Measurements from ENCODE around the gene MKNK2.
"Not testable (repeated sequence)": the region's sequence is repeated elsewhere in the genome, so short reads cannot be mapped to it uniquely, and the experiment has no call there.

MKNK2 gene

DNA sequence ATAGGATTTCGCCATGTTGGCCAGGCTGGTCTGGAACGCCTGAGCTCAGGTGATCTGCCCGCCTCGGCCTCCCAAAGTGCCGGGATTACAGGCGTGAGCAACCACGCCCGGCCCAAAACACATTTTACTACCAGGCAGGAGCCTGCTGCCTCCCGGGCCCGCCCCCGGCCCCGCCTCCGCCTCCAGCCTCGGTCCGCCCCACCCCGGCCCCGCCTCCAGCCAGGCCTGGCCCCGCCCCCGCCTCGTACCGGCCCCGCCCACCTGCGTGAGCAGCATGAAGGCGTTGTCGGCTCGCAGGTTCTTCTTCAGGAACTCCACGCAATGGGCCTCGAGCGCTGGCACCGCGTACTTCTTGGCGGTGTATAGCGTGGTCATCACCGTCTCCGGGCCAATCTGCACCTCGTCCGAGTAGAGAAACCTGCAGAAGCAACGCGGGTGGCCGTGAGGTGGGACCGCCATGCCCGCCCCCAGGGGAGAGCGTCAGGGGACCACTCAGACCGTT, 58.2 kb downstream of the MKNK2 start:
- peak; percentile 19 to 33 for DNase-seq (ENCODE audit: low read depth in 2 of 2)

DNA sequence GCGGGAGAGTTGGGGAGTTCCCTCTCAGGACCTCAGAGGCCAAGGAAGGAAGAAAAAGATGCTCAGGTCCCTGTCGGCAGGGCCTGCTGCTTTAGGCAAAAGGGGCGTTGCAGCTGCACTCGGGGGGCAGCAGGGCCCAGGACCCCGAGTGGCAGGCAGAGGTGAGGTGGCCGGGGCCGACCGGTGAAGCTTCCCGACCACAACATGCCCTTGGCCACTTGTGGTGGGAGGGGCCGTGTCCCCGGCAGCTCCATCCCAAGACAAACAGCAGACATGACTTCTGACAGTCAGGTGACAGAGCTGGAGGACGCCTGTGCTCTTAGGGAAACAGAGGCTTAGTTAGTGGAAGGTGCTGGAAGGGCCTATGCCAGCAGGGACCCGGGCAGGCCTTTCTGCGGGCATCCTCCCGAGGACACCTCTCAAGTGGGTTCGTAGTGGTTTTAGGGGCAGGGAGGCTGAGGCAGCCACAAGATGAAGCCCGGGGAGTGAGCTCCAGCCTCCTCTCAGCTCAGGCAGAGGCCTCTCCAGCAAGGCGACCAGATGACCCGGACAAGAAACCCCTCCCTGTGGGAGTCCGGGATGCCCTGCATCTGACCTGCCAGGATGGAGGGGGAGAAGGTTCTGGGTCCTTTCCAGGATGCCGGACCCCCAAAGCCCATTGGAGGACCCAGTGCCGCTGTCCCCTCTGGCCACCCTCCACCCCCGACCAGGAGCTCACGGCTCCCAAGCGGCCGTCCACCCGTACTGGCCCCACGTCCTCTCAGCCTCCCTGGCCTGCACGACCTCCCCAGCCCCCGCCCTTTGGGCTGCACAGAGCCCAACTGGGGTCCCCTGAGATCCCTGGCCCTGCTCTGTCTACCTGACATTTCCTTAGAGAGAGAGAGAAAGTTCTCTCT, 59.8 kb downstream of the MKNK2 start:
- no peak for DNase-seq (ENCODE audit: low read depth in 2 of 2)

DNA sequence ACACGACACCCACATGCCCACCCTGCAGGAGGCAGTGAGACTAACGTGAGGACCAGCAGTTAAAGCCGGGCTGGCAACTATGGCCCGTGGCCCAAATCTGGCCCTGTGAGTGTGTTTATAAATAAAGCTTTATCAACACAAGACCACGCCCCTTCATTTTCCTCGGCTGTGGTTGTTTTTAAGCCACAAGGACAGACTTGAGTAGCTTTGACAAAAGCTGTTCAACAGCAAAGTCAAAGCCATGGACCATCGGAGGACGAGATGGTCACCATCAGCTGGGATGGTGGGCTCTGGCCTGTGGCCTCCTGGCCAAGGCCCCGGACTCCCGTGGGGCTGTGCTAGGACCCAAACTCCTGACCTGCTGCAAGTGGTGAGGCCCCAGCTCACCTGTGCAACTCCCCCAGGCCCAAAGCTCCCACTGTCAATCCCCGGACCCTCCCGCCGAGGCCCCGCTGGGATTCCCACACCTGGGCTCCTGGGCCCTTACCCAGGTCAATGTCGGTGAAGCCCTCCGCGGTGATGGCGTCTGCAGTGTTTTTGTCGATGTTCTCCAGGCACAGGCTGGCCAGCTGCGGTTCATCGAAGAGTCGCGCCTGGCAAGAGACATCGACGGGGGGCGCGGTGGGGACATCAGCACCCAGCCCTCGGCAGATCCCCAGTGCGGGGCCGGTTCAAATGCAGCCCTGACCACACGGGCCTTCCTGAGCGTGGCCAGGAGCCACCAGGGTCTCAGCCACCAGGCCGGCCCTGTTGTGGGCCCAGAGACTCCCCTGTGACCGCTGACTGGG, 60.6 kb downstream of the MKNK2 start:
- DNase-seq (ENCODE audit: low read depth in 2 of 2) = no peak

DNA sequence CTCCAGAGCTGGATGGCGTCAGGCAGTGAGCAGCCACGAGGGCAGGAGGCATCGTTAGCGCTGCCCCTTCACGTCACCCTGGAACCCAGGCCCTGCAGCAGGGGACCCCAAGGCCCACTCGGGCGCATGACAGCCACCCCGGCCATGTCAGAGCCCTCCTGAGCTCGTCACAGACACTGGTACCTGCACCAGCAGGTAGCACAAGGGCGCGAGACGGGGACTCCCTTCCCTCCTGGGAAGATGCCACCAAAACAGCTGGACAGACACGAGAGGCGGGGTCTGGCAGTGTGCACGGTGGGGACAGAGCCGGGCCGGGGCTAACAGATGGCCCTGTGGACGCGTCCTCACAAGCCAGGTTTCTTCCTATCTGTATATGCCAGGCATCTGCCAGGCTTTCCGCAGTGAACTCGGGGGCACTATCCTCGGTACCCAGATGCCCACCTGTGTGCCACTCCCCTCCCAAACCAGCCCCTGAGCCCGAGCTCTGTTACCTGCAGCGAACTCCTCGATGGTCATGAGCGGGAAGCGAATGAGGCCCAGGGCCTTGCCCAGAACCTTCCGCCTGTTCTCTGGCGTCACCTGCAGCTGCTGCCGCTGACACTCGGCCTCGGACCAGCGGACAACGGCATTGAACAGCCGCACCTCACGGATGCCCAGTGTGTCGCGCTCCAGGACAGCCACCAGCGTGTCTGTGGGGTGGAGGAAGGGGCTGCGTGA, 61.4 kb downstream of the MKNK2 start:
- DNase-seq (ENCODE audit: low read depth in 2 of 2) = no peak

DNA sequence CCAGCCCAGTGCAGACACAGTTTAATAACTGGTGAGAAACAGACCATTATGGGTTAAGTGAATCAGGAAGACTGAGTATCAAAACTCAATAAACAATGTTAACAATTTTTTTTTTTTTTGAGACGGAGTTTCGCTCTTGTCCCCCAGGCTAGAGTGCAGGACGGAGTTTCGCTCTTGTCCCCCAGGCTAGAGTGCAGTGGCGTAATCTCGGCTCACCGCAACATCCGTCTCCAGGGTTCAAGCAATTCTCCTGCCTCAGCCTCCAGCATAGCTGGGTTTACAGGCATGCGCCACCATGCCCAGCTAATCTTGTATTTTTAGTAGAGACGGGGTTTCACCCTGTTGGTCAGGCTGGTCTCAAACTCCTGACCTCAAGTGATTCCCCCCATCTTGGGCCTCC, 62.6 kb downstream of the MKNK2 start:
- not testable (repeated sequence) for DNase-seq (ENCODE audit: low read depth in 2 of 2)
